HG03442 (cell line): ENCODE results near the gene CLIP1.
A peak's percentile ranks its signal among the peaks of the same experiment; 100 is the strongest.
"Not testable (repeated sequence)": the region's sequence is repeated elsewhere in the genome, so short reads cannot be mapped to it uniquely, and the experiment has no call there.

Experiments
- ATAC-seq: cut with Tn5 transposase; IDR thresholded peaks from one replicate; pipeline ENCODE4 v1.9.1; 2021; ENCODE audit warnings: mild to moderate bottlenecking, moderate library complexity; ENCODE audit not compliant: unreplicated experiment

CLIP1 gene

GRCh38 chr12:122421821-122422729, at the start of gene CLIP1:
Gene CLIP1 (minus strand): TSS chr12:122422669. CDS start chr12:122380452, 42,217 bp downstream.
- peak; percentile 51 for ATAC-seq

GRCh38 chr12:122471324-122472226, 49.1 kb upstream of the CLIP1 start:
- ATAC-seq: no peak

- ATAC-seq: not testable (repeated sequence)
Measured at GRCh38 chr12:122470576-122470975, 48.1 kb upstream of the CLIP1 start.

GRCh38 chr12:122469856-122470255, 47.4 kb upstream of the CLIP1 start:
- ATAC-seq: not testable (repeated sequence)

DNA sequence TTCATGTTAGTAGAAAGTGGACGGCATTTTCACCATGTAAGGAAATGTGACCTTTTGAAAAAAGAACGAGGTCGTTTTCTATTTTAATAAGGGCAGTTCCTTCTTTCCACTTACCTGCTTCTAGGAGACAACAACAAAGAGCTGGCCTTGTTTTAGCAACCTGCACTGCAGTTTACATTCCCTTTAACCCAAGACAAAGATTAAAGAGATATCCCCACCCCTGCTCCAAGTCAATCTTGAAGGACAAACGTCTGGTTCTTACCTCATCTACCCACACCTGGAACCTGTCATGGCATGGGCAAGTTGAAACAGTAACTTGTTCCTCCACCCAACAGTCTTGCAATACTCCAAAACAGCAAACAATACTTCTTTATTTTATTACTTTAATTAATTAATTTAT, 45.5 kb upstream of the CLIP1 start:
- no peak for ATAC-seq

- not testable (repeated sequence) for ATAC-seq
Measured at GRCh38 chr12:122464317-122465042, 42.0 kb upstream of the CLIP1 start.

DNA sequence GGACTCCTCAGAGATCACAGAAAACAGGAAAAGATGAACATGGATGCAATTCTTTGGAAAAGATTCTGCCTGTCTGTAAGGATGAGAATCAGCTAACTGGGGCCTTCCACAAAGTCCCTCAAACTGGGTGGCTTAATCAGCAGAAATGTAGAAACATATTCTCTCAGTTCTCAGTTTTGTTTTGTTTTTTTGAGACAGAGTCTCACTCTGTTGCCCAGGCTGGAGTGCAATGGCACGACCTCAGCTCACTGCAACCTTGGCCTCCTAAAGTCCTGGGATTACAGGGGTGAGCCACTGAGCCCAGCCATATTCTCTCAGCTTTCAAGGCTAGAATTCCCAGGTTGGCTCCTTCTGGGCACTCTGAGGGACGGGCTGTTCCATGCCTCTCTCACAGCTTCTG, 38.2 kb upstream of the CLIP1 start:
- no peak for ATAC-seq

DNA sequence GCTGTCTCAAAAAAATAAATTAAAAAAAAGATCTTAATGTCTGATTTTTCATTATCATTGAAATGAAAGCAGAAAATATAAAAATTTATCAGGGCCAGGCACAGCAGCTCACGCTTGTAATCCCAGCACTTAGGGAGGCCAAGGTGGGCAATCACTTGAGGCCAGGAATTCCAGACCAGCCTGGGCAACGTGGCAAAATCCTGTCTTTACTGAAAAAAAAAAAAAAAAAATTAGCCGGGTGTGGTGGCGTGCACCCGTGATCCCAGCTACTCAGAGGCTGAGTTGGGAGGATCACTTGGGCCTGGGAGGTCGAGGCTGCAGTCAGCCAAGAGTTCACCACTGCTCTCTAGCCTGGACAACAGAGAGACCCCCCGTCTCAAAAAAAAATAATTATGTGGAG, 37.6 kb upstream of the CLIP1 start:
- no peak for ATAC-seq

DNA sequence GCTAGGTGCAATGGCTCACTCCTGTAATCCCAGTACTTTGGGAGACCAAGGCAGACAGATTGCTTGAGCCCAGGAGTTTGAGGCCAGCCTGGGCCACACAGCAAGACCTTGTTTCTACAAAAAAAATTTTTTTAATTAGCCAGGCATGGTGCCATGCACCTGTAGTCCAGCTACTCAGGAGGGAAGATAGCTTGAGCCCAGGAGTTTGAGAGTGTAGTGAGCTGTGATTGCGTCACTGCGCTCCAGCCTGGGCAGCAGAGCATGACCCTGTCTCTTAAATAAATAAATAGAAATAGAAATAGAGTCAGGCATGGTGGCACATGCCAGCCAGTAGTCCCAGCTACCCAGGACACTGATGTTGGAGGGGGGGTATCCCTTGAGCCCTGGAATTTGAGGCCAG, 36.7 kb upstream of the CLIP1 start:
- no peak for ATAC-seq

DNA sequence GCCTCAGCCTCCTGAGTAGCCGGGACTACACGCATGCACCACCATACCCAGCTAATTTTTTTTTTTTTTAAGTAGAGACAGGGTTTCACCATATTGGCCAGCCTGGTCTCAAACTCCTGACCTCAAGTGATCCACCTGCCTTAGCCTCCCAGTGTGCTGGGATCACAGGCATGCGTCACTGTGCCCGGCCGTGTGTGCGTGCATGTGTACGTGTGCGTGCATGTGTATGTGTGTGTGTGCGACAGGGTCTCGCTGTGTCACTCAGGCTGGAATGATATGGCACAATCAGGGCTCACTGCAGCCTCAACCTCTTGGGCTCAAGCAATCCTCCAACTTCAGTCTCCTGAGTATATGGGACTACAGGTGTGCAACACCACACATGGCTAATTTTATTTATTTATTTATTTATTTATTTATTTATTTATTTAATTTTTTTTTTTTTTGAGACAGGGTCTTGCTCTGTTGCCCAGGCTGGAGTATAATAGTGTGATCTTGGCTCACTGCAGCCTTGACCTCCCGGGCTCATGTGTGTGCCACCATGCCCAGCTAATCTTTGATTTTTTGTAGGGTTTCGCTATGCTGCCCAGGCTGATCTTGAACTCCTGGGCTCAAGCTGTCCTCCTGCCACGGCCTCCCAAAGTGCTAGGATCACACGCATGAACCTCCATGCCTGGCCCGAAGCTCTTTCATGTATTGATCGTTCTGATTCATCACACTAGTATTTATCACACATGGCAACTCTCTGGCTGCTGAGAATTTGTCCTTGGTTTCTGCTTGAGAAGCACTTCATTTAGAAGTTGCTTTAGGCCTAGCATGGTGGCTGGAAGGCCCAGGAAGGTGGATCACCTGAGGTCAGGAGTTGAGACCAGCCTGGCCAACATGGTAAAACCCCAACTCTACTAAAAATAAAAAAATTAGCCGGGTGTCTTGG, 35.9 kb upstream of the CLIP1 start:
- ATAC-seq: no peak

DNA sequence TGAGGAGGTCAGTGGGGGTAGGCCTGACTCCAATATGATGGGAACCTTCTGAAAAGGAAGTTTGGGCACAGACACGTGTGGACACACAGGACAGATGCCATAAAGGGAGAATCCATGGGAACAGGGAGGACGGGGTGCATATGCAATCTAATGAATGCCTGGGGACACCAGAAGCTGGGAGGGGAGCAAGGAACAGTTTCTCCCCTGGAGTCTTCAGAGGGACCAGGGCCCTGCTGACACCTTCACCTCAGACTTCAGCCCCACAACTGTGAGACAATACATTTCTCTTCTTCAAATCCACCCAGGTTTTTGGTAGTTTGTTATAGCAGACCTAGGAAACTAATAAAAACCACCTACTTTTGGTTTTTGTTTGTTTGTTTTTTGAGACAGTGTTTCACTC, 35.2 kb upstream of the CLIP1 start:
- no peak for ATAC-seq

DNA sequence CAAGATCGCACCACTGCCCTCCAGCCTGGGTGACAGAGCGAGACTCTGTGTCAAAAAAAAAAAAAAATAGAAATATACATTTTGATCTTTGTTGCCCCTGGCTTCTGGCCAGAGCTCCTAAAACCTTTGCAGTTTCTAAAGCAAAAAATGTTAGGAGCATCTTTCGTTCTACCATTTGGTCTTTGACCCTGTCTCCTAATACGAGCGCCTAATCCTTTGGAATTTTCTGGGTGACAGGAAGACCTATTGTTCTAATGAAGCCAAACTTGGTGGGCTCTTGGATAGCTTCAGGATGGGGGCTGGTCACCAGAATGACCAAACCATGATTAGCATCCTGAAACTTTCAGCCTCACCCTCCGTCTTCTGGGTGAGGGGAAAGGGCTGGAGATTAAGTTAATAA, 32.3 kb upstream of the CLIP1 start:
- no peak for ATAC-seq

GRCh38 chr12:122454250-122454721, 31.8 kb upstream of the CLIP1 start:
- no peak for ATAC-seq

DNA sequence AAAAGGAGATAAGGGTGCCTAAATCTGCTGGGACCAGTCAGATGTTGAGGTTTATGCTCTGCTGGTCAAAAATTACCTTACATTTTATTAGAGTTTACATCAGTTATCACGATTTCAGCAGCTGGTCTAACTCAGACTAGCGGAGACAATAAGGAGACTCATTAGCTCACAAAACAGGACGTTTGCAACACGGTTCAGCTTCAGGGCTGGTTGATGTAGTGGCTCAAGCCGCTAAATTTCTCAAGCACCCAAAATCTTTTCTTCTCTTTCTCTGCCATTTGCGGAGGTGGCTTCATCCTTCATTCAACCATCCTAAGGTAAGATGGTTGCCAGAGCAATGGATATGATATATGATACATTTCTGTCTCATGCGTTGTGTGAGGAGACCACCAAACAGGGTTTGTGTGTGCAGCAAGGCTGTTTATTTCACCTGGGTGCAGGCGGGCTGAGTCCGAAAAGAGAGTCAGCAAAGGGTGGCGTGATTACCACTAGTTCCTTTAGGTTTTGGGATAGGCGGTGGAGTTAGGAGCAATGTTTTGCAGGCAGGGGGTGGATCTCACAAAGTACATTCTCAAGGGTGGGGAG, 30.3 kb upstream of the CLIP1 start:
- no peak for ATAC-seq

DNA sequence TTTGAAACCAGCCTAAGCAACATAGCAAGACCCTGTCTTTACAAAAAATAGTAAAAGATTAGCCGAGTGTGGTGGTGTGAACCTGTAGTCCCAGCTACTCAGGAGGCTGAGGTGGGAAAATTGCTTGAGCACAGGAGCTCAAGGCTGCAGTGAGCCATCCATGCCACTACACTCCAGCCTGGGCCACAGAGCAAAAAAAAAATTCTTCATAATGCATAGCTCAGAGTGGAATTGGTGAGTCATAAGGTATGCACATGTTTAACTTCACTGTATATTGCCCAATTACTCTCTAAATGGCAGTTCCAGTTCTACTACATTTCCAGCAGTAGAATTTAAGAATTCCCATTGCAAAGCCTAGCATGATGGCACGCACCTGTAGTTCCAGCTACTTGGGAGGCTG, 26.8 kb upstream of the CLIP1 start:
- ATAC-seq: no peak

DNA sequence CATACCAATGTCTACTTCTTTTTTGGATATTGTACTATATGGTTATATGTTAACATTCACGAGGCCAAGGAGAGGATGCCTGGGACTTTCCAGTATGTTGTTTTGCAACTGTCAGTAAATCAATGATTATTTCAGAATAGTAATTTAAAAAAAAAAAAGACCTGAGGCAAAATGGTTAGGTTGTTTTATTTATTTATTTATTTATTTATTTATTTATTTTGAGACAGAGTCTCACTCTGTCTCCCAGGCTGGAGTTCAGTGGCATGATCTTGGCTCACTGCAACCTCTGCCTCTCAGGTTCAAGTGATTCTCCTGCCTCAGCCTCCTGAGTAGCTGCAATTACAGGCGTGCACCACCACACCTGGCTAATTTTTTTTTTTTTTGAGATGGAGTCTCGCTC, 25.4 kb upstream of the CLIP1 start:
- ATAC-seq: not testable (repeated sequence)

DNA sequence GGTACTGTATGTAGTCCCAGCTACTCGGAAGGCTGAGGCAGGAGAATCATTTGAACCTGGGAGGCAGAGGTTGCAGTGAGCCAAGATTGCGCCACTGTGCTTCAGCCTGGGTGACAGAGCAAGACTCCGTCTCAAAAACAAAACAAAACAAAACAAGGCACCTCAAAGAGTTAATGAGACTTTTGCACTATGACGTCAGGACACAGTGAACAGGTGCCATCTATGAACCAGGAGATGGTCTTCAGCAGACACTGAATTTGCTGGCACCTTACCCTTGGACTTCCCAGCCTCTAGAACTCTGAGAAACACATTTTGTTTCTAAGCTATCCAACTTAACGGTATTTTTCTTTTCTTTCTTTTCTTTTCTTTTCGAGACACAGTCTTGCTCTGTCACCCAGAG, 23.9 kb upstream of the CLIP1 start:
- not testable (repeated sequence) for ATAC-seq

DNA sequence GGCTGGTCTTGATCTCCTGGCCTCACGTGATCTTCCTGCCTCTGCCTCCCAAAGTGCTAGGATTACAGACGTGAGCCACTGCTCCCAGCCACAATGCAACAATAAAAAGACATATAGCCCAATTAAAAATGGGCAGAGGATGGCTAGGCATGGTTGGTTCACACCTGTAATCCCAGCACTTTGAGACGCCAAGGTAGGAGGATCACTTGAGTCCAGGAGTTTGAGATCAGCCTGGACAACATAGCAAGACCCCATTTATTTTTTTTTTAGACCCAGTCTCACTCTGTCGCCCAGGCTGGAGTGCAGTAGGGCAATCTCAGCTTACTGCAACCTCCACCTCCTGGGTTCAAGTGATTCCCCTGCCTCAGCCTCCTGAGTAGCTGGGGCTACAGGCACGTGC, 21.6 kb upstream of the CLIP1 start:
- ATAC-seq: not testable (repeated sequence)

DNA sequence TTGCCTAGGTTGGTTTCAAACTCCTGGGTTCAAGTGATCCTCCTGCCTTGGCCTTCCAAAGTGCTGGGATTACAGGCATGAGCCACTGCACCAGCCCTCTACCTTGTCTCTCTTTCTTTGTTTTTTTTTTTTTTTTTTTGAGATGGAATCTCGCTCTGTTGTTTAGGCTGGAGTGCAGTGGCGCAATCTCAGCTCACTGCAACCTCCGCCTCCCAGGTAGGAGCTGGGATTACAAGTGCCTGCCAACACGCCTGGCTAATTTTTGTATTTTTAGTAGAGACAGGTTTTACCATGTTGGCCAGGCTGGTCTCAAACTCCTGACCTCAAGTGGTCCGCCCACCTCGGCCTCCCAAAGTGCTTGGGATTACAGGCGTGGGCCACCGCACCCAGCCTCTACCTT, 16.4 kb upstream of the CLIP1 start:
- not testable (repeated sequence) for ATAC-seq
